Activated T-helper 1 cell treated with anti-CD3 and anti-CD28 coated beads, Interleukin-2, amount 50 U/mL, for 16 hours (primary cell): Measurements from ENCODE around the gene ZNF845.
"Not testable (repeated sequence)": the region's sequence is repeated elsewhere in the genome, so short reads cannot be mapped to it uniquely, and the experiment has no call there.

ENCODE experiments used
- DNase-seq, 2 donors: peaks; one replicate each; pipeline ENCODE4 v3.0.0-alpha.2; 2020; ENCODE audit warnings: low read depth in 1 of 2, low spot score in 1 of 2

ZNF845 gene

GRCh38 chr19:53374743-53375142 is 41.2 kb downstream of the ZNF845 start:
- DNase-seq: no peak

GRCh38 chr19:53381376-53381775 is 47.8 kb downstream of the ZNF845 start:
- DNase-seq: no peak

- no peak for DNase-seq
Measured at GRCh38 chr19:53388168-53388567, 54.6 kb downstream of the ZNF845 start.

GRCh38 chr19:53388904-53389303 is 55.4 kb downstream of the ZNF845 start:
- no peak for DNase-seq

- DNase-seq: no peak
Measured at GRCh38 chr19:53389571-53389970, 56.0 kb downstream of the ZNF845 start.

GRCh38 chr19:53389978-53390377 is 56.4 kb downstream of the ZNF845 start:
- DNase-seq: no peak

GRCh38 chr19:53394522-53394973 is 61.0 kb downstream of the ZNF845 start:
- no peak for DNase-seq

GRCh38 chr19:53394974-53395839 is 61.7 kb downstream of the ZNF845 start, which contains the start of gene ZNF765:
TSS of gene ZNF765 (plus strand) at chr19:53395149. CDS start at chr19:53398016, 2,867 bp downstream.
- DNase-seq: peak; percentile 96

GRCh38 chr19:53395840-53396524 is 62.4 kb downstream of the ZNF845 start:
- DNase-seq: not testable (repeated sequence)

GRCh38 chr19:53396525-53396868 is 62.9 kb downstream of the ZNF845 start:
- no peak for DNase-seq

GRCh38 chr19:53397918-53398317 is 64.4 kb downstream of the ZNF845 start:
- DNase-seq: not testable (repeated sequence)
